Parathyroid adenoma (tissue), 2 donors: ENCODE data around the gene CHST15.

Source experiments
- H2AFZ ChIP-seq: fragments of 300-600 bp; sonication (generic); one replicate; pipeline ENCODE4 v1.7.0; 2017; ENCODE audit warnings: antibody characterized with exemption, mild to moderate bottlenecking
- H3K27ac ChIP-seq: fragments of 300-600 bp; sonication (generic); one replicate; pipeline ENCODE4 v1.7.0; 2017
- H3K27me3 ChIP-seq: fragments of 300-600 bp; sonication (generic); one replicate; pipeline ENCODE4 v1.7.0; 2017; ENCODE audit warnings: low read length; ENCODE audit not compliant: control insufficient read depth, insufficient read depth
- H3K36me3 ChIP-seq: fragments of 300-600 bp; sonication (generic); one replicate; pipeline ENCODE4 v1.7.0; 2017; ENCODE audit warnings: low read length; ENCODE audit not compliant: control insufficient read depth, insufficient read depth
- H3K4me1 ChIP-seq: fragments of 300-600 bp; sonication (generic); one replicate; pipeline ENCODE4 v1.7.0; 2017; ENCODE audit warnings: control low read depth
- H3K4me2 ChIP-seq: fragments of 300-600 bp; sonication (generic); one replicate; pipeline ENCODE4 v1.7.0; 2017; ENCODE audit warnings: low read length
- H3K4me3 ChIP-seq: fragments of 300-600 bp; sonication (generic); one replicate; pipeline ENCODE4 v1.7.0; 2017; ENCODE audit warnings: low read depth, low read length
- H3K79me2 ChIP-seq: fragments of 300-600 bp; sonication (generic); one replicate; pipeline ENCODE4 v1.7.0; 2017; ENCODE audit warnings: control low read depth
- H3K9ac ChIP-seq: fragments of 300-600 bp; sonication (generic); one replicate; pipeline ENCODE4 v1.7.0; 2017; ENCODE audit warnings: mild to moderate bottlenecking
- H3K9me3 ChIP-seq: fragments of 300-600 bp; sonication (generic); one replicate; pipeline ENCODE4 v1.7.0; 2017; ENCODE audit warnings: low read length; ENCODE audit not compliant: control insufficient read depth
- TF ChIP-seq, protein P1 (sequence below): fragments of 300-600 bp; sonication (generic); IDR thresholded peaks from one replicate; pipeline ENCODE4 v1.7.0; 2017; ENCODE audit warnings: antibody characterized with exemption, mild to moderate bottlenecking
- donor health status: primary hyperparathyroidism.

CHST15 gene

DNA sequence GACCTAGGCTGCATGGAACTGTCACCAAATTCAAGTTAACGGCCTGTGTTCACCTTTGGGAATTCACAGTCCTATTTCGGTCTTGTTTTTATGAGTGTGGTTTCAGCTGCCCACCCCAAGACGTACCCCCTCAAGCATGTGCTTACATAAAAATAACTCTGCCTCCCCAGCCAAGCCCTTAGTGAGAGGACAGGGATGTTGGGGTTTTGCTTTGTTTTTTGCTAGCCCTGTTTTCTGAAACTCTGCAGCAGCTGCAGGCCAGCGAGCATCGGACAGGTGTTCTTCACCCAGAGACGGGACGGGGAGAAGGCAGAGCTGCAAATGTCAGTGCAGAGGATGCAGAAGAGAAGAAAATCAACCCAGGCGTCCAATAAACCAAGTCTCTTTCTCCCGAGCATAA is 13.5 kb downstream of the CHST15 start:
- Histone ChIP-seq H3K79me2 (no peaks in the 10 kb centered on the region), H3K9ac (no peak overlapping the region), H2AFZ (no peak overlapping the region), H3K4me3 (no peak overlapping the region), H3K4me2 (no peak overlapping the region), H3K9me3 (no peaks in the 10 kb centered on the region), H3K27ac (no peak overlapping the region), H3K4me1 (no peaks in the 10 kb centered on the region), H3K27me3 (no peaks in the 10 kb centered on the region), H3K36me3 (no peaks in the 10 kb centered on the region)
- TF ChIP-seq, protein P1, sequence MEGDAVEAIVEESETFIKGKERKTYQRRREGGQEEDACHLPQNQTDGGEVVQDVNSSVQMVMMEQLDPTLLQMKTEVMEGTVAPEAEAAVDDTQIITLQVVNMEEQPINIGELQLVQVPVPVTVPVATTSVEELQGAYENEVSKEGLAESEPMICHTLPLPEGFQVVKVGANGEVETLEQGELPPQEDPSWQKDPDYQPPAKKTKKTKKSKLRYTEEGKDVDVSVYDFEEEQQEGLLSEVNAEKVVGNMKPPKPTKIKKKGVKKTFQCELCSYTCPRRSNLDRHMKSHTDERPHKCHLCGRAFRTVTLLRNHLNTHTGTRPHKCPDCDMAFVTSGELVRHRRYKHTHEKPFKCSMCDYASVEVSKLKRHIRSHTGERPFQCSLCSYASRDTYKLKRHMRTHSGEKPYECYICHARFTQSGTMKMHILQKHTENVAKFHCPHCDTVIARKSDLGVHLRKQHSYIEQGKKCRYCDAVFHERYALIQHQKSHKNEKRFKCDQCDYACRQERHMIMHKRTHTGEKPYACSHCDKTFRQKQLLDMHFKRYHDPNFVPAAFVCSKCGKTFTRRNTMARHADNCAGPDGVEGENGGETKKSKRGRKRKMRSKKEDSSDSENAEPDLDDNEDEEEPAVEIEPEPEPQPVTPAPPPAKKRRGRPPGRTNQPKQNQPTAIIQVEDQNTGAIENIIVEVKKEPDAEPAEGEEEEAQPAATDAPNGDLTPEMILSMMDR = no peak

- H3K27ac ChIP-seq = no peak overlapping the region
- no peaks in the 10 kb centered on the region for H3K27me3 ChIP-seq
- H2AFZ ChIP-seq = no peak overlapping the region
- H3K4me3 ChIP-seq = no peak overlapping the region
- H3K4me2 ChIP-seq = no peak overlapping the region
- TF ChIP-seq, protein P1 = no peak
- H3K9me3 ChIP-seq = no peaks in the 10 kb centered on the region
- H3K4me1 ChIP-seq = no peaks in the 10 kb centered on the region
- H3K79me2 ChIP-seq = no peaks in the 10 kb centered on the region
- H3K36me3 ChIP-seq = no peaks in the 10 kb centered on the region
- H3K9ac ChIP-seq = no peak overlapping the region
Measured at GRCh38 chr10:124078714-124079113, 14.7 kb downstream of the CHST15 start.

- no peak overlapping the region for H3K9ac ChIP-seq
- no peak overlapping the region for H3K4me3 ChIP-seq
- no peak overlapping the region for H2AFZ ChIP-seq
- no peaks in the 10 kb centered on the region for H3K4me1 ChIP-seq
- H3K36me3 ChIP-seq = no peaks in the 10 kb centered on the region
- no peak overlapping the region for H3K4me2 ChIP-seq
- TF ChIP-seq, protein P1 = no peak
- no peaks in the 10 kb centered on the region for H3K9me3 ChIP-seq
- no peaks in the 10 kb centered on the region for H3K27me3 ChIP-seq
- no peak overlapping the region for H3K27ac ChIP-seq
- no peaks in the 10 kb centered on the region for H3K79me2 ChIP-seq
Measured at GRCh38 chr10:124078028-124078427, 15.4 kb downstream of the CHST15 start.

GRCh38 chr10:124077208-124077993 is 16.0 kb downstream of the CHST15 start:
- TF ChIP-seq, protein P1 = no peak
- Histone ChIP-seq H3K9me3 (no peaks in the 10 kb centered on the region), H3K27ac (no peak overlapping the region), H3K9ac (no peak overlapping the region), H3K4me3 (no peak overlapping the region), H3K27me3 (no peaks in the 10 kb centered on the region), H2AFZ (no peak overlapping the region), H3K4me1 (no peaks in the 10 kb centered on the region), H3K79me2 (no peaks in the 10 kb centered on the region), H3K36me3 (no peaks in the 10 kb centered on the region), H3K4me2 (no peak overlapping the region)

DNA sequence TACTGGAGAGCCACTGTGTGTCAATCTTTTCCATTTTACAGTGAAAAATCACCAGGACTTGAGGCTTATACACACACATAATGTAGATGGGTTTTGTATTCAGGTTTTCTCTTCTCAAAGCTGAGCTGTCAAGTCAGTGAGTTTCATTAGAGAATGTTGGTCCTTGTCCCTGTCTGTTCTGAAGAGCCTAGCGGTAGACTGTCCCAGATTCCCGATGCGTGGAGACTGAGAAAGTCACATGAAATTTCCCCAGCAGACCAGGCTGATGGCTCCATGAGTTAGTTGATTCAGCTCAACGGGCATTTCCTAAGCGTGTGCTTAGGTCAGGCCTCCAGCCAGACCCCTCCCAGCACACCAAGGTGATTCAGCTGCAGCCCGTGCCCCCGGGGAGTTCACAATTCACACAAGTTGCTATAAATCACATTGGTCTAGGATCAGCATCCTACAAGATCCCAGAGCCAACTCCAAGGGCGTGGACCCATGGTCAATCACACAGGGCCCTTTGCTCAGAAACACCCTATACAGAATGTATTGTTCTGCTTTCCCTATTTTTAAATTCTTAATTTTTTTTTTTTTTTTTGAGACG is 17.2 kb downstream of the CHST15 start:
- H3K9ac ChIP-seq = no peak overlapping the region

More for the DNA sequence above, 17.2 kb downstream of the CHST15 start:
- TF ChIP-seq, protein P1 = no peak
- H3K9me3 ChIP-seq = no peaks in the 10 kb centered on the region
- no peaks in the 10 kb centered on the region for H3K4me1 ChIP-seq
- no peak overlapping the region for H3K4me2 ChIP-seq
- no peak overlapping the region for H3K27ac ChIP-seq
- no peak overlapping the region for H2AFZ ChIP-seq
- H3K79me2 ChIP-seq = no peaks in the 10 kb centered on the region
- H3K27me3 ChIP-seq = no peaks in the 10 kb centered on the region
- no peak overlapping the region for H3K4me3 ChIP-seq
- no peaks in the 10 kb centered on the region for H3K36me3 ChIP-seq
